Stimulated activated CD4-positive, alpha-beta T cell treated with anti-CD3 and anti-CD28 coated beads, Interleukin-1b, Interleukin-23, amount 100 ng/mL, for 48 hours (primary cell): ENCODE data around the gene CLDN10.
"Not testable (repeated sequence)": the region's sequence is repeated elsewhere in the genome, so short reads cannot be mapped to it uniquely, and the experiment has no call there.

Experiments used
- DNase-seq: peaks from one replicate; pipeline ENCODE4 v3.0.0-alpha.2; 2020

The CLDN10 gene

DNA sequence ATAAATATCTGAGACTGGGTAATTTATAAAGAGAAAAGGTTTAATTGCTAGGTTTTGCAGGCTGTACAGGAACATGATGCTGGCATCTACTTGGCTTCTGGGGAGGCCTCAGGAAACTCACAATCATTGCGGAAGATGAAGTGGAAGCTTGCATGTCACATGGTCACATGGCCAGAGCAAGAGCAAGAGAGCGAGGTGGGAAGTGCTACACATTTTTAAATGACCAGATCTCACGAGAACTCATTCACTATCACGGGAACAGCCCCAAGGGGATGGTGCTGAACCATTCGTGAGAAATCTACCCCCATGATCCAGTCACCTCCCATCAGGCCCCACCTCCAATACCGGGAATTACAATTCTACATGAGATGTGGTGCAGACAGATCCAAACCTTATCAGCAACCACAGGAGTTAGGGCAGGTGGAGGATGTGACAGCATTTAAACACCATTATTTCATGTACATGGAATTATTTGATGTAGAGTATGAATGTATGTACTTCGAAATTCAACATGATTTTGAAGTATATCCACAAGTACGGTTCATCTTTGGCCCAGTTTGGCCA lies 10.5 kb upstream of the CLDN10 start:
- DNase-seq: no peak

DNA sequence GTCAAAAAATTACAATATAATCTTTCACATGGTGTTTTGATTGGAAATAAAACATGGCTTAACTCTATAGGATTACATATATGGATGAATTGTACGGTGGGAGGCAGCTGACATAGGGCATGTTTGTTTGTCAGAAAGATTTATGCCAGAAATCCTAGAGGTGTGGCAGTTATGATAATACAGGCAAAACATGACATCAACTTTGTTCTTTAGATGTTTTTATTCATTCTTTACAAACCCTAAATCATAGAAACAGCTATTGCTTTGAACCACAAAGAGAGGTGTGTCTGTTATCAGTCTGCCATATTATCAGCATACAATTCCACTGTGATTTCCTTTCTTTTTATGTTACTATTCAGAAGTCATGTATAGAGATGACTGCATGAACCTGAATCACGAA lies 8.2 kb upstream of the CLDN10 start:
- DNase-seq: no peak

DNA sequence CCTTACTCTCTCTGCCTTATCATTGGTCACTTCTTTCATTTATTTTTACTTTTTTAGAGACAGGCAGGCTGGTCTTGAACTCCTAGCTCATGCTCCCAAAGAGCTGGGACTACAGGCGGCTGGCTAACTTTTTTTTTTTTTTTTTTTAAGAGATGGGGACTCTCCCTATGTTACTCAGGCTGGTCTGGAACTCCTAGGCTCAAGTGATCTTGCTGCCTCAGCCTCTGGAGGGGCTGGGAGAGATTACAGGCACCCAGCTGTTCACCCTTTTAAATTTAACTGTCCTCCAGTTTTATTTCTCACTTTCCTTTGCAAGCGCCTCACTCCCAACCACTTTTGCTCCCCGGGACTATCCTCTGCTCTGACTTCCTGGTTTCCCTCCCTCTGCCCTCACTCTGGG lies 5.6 kb upstream of the CLDN10 start:
- no peak for DNase-seq

DNA sequence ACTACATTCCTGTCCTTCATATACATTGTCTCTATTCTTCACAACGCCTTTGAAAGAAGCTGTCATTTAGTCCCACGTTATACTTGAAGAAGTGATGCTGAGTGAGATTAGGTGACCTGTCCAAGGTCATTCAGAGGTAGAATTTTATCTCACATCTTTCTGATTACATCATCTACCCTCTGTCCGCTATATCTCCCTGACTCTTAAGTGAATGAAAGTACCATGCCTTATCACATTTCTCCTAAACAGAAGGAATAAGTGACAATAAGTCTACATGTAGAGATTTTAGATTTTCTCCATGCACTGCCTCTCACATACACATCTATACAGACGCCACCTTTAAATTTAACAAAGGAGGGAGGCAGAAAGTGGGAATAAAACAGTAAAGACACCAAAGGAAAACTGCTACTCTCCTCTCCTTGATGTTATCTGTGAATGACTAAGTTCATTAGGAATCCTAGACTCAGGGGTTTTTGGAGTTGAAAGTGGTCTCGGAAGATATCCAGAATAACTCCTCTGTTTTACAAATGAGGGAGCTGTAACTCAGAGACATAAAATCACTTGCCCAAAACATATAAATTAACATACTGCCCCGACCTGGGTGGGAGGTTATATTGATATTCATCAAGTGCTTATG lies 4.9 kb upstream of the CLDN10 start:
- DNase-seq: no peak

DNA sequence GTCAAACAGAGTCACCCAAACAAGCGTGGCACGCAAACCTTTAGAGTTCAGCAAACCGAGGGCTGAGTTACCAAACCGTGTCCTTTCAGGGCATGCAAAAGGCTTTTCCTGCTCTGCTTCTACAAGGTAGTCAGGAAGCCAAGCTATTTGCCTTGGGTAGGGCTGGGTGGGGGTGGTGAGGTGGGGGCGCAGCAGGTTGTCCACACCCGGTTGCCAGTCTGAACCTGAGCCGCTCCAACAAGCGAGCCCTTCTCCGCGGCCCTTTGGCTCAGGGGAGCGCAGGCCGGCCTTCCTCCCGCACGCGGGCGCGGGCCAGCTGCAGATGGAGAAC lies 347 bp upstream of the CLDN10 start:
- no peak for DNase-seq

DNA sequence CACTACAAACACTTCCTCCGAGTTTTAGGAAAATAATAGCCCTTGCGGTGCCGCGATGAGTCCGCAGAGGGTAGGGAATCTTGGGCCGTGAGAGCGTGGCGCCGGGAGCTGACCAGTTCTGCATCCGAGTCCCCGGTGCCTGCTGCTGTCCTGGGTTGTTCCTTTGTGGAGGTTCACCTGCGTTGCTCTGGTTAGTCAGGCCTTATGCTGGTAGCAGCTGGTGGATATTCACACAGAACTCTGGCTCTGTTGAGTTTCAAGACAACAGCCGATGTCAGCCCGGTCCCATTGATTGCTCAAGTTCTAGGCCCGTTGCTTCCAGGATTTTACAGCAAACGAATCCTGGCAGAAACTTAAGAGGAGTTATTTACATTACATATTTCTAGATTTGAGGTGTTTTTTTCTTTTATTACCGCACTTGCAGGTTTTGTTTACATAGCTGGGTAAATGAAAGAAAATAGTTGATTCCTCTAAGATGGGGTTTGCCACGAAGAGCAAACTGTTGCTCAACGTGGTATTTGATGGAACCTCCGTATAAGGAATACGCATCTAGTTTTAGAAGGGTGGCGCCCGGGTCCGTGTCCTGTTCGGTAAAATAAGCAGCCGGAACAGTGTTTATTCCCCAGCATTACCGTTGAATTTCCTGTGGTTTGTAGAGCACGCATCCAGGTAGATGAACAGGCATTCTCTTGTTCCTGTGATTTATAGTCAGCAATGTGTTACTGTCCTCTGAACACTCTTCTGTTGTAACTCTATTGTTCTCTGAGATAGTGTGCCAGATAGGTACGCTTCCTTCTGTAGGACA lies 1.3 kb downstream of the CLDN10 start:
- no peak for DNase-seq

DNA sequence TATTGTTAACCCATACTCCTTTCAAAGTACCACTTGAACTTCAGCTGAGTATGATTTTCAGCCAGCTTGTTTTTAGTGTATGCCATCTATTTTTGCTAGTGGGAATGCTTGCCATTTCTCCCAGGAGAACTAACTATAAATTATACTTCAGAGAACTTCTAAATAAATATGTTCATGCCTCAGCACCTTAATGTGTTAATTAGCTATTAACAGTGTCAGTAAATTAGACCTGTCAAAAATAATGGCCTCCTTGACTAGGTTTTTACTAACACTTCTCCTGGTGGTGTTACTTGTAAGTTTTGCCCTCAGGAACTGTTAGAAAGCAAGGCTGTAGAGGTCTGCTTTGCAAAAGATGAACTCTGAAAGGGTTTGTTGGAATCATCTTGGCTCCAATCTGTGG lies 4.5 kb downstream of the CLDN10 start:
- DNase-seq: no peak

DNA sequence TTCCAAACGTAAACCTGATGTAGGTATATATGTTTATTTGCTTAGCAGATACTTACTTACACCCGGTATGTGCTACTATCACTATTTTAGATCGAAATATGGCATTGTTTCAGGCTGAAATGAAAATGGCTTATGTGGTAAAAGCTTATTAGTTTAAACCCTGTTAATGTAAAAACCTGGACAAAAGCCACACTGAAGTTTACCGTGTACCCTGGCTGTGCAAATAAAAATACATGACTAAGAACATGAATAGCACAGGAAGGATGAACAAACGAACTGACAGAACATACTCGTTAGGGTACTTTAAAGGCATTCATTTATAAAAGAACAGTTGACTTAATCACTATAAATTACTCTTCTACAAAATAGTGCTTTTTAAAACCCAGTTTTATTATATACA lies 6.6 kb downstream of the CLDN10 start:
- no peak for DNase-seq

DNA sequence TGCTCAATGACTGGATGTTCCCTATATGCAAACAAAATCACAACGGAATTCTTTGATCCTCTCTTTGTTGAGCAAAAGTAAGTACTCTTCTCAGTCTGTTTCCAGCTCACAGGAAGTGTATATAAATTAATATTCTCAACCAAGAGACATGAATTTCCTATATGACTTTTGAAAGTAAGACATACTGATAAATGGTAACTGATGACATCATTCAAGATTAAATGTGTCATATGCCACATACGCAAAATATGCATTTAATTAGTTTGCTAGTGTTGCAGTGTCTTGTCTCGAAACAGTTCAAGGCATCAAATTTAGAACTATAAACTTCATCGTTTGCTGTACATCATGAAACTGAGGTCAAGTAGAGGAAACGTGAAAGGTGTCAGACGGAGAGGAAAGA lies 7.9 kb downstream of the CLDN10 start:
- no peak for DNase-seq

DNA sequence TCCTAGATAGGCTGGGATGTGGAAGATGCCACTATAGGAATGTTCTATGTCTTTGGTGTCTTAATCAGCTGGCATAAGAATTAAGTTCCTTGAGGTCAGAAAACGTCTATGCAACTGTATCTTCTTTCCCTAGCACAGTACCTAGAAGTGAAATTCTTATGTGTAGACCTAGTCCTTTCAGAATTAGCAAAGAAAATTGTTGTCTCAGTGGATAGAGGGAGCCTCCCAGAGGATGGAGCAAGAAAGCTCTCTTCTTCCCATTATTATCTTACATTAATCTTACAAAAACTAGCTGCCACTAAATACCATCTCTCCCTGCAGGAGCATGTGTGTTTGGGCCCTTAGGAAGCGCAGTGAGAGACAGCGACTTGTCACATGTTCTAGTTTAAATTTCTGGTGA lies 11.6 kb downstream of the CLDN10 start:
- no peak for DNase-seq

DNA sequence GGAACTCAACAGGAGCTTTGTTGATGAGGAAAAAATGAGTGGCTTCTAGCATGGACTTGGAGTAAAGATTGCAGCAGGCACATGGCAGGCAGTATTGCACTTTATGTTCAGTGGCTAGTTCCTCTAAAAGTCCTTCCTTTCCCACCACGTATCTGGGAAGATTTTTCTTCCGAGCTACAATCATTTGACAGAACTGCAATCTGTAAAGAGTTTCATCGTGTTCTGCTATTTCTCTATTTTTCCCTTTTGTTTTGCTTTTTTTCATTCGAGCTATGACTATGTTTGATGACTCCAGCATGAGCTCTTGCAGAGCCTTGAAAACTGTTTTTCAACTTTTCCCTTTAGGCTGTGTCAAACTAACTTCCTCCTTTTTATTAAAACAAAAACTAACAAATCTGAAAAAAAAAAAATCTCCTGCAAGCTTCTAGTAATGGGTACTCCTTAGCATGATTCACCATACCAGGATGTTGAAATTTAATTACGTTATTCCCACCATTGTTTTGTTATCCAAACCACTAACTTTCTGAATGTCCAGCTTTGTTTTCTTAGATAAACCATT lies 12.3 kb downstream of the CLDN10 start:
- no peak for DNase-seq

DNA sequence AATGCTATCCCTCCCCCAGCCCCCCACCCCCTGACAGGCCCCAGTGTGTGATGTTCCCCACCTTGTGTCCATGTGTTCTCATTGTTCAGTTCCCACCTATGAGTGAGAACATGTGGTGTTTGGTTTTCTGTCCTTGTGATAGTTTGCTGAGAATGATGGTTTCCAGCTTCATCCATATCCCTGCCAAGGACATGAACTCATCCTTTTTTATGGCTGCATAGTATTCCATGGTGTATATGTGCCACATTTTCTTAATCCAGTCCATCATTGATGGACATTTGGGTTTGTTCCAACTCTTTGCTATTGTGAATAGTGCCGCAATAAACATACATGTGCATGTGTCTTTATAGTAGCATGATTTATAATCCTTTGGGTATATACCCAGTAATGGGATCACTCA lies 13.2 kb downstream of the CLDN10 start:
- not testable (repeated sequence) for DNase-seq

DNA sequence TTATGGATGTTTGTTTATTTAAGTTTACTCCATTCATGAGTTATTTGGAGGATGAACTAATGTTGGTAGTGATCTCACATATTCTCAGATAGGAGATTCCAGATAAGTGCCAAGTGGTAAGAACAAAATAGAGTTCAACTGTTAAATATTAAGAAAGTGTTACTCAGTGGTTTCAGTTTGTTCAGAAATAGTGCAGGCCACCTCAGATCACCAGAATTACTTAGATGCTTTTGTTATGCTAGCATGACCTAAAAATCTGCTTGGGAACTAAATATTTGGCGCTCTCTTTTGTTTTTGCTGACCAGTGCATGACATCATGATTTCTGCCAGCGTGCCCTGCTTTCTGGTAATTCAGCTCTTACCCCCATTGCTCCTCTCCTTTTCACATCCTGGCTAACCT lies 15.6 kb downstream of the CLDN10 start:
- no peak for DNase-seq

DNA sequence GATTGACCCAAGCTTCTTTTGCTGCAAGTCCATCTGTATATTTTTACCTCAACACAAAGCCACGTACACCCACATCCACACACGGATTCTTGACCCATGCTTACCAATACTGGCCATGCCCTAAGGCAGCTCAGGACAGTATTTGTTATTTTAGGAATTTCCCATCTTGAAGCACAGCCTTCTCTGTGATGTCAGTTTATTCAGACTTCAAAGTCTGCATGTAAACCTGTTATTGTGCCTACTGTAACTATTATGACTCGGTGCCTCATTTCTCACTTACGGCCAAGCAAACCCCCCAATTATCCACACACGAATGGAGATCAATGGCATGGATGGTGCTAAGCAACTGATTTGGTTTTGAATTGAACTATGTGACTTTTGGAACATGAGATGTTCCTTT lies 17.5 kb downstream of the CLDN10 start:
- DNase-seq: no peak

DNA sequence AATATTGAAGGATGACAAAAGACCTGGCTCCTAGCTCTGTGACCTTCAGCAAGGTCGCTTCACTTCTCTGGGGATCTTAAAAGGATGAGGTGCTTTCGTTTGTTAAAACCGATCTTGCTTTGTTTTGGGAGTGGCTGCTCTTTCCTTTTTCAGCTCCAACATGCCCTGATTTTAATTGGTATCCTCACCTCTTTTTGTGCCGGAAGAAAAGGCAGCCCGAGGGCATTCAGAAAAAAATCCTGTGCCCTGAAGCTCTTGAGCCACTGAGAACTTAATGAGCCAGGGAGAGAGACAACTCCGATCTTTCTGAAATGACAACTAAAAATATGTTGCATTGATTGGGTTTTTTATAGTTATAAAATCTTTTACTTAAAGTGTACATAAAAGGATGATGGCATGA lies 19.4 kb downstream of the CLDN10 start:
- DNase-seq: no peak

DNA sequence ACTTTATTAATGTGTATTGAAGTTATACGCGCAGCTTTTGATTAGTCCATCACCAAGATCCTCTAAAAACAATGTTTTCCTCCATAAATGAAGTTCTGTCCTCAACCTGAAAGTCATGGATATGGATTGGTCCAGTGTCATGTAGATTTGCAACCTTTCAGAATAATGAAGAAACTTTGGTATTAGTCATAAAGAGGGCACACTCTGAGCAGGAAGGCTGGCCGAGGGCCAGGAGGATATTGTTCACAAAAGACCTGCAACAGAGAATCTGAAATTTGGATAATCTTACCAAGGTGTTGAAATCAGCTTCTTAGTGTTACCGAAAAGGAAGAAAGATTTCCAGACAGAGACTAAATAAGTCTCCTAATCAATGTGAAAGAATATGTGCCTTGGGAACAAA lies 20.7 kb downstream of the CLDN10 start:
- DNase-seq: no peak

DNA sequence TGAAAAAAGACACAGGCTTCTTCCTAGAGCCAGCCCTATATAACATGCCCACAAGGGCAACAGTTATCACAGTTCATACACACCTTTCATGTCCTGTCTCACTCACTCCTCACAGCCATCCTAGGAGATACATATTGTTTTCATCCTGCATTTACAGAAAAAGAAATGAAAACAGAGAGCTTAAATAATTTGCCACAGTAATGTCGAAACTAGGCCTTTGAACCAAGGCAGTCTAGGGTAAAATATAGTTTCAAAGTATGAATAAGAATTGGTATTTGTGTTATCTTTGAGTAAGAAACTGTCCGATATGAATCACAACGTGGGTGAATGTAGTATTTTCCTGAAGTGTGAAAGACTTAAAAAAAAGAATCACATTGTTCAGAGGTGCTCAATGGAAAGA lies 26.8 kb downstream of the CLDN10 start:
- DNase-seq: no peak

DNA sequence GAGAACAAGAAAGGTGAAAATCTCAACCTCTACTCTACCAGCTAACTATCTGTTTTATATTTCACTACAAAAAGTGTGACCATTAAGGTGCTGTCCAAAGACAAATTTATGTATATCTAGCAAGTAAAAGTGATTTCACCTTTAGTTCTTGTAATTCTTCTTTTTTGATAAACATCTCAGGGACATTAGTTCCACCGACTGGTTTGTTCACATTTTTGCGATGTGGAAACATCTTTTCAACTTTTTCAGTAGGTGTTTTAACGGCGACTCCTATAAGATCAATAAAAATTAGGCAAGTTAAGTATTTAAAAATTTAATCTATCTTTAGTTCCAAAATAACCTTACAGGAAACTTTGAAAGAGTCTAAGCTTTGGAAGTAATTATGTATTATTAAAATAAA lies 33.3 kb downstream of the CLDN10 start:
- DNase-seq: no peak

DNA sequence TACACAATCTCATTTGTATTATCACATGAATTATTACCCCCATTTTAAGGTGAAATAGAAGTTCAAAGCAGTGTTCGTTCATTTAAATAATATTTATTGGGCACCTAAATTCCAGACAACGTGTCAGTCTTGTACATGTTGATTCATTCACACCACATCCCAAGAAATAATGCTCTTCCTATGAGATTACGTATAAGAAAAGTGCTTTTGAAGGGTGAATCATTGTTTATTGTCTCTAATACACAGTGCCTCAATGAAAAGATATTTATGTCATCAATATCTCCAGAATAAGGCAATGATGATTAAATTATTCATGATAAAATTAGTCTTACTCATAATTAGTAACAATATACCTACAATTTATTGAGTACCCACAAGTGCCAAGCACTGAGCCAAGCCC lies 35.6 kb downstream of the CLDN10 start:
- DNase-seq: no peak

DNA sequence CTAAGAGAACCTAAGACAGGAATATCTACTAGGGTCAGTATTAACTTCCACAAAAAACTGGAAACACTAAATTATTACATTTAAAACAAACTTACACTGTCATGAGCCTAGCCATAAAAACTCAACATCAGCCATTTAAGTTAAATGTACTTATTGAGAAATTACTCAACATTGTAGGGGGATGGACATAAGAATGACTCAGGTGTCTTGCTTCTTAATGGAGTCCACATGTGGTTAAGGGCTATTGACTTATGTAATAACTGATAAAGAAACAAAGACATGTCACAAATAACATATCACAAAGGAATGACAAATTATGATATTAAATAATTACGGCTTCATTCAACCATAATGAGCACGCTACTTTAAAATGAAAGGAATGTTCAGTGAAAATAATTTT lies 36.2 kb downstream of the CLDN10 start:
- DNase-seq: no peak

DNA sequence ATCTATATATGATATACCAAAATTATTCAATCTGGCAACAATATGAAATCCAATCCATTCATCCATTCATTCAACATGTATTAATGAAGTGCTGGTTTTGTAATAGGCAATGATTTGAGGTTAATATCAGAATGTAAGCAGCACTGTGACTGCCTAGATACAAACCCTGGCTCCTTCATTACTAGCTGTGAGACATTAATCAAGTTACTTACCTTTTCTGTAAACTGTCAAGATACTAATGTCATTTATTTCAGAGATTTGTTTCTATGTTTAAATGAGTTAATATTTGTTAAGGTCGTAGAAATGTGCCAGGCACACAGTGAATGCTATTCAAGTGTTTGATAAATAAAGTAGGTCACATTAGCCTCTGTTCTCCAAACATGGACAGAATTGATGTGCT lies 40.9 kb downstream of the CLDN10 start:
- no peak for DNase-seq

DNA sequence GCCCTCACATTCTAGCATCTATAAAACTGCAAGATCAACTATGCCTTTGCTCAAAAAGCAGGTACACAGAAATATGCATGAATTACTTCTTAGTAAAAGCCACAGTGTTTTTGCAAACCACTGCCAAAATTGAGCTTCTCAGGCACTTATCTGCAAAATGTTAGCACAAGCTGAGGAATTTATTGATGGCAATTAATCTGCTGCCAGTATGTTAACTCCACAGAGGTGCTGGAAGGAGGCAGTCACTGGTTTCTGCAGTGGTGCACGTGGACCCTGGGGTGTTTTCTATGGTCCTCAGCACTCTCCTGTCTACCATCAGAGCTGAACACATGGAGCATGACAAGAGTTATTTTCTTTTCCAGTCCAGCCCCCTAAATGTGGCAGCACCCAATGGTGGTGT lies 44.2 kb downstream of the CLDN10 start:
- DNase-seq: no peak

DNA sequence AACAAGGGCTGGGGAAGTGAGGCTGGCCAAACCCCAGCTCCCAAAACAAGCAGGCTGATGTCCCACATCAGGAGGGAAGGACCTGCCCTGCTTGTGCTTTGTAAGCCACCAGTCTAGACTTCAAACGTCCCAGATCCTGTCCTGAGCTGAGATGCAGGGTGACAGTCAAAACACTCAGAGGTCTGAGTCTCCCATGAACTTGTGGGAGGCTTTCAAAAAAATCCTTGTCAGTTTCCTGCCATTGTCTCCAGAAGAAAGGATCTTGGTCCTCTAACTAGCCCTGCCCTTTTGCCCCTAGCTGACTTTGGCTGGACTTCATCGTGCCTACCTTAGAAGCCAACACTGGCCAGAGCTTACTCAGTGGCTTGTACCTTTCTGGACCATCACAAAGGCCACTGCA lies 48.7 kb downstream of the CLDN10 start:
- DNase-seq: no peak

DNA sequence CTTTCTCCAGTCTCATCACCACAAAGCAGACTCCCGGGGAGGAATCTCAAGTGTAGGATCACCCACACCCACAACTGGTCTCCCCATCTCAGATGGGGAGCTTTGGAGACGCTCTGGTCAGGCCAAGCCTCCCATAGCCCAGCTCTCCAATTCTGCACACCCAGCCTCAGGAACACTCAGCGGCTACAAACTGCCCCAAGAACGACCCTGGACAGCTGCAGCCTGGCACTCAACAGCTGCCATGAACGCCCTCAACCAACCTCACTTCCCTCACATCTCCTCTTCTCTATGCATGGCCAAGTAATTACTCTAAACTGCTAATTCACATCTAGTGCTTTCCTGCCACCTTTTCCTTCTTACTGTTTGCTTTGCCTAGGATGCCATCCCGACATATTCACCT lies 49.4 kb downstream of the CLDN10 start:
- no peak for DNase-seq
